Activated T-helper 1 cell treated with anti-CD3 and anti-CD28 coated beads, Interleukin-12 subunit alpha, Interleukin-12 subunit beta, Interleukin-2, Interleukin-4 antibody, amounts not matched to agents 30 ng/mL and 10 ng/mL and 1 ng/mL, durations not matched to agents 14 hours and 24 hours and 36 hours (primary cell): Measurements from ENCODE around the gene DNAJC5. TPM values are rescaled to one million over a fixed set of nuclear protein-coding genes. Genes with fewer than 3 reads are reported as not detected.

Experiments used
- DNase-seq: peaks from one replicate; pipeline ENCODE4 v3.0.0; 2021; ENCODE audit warnings: low spot score
- H3K27ac Mint-ChIP-seq: one replicate; pipeline ENCODE4 v1.8.0; 2021; ENCODE audit warnings: mild to moderate bottlenecking, mixed read lengths
- H3K27me3 Mint-ChIP-seq: one replicate; pipeline ENCODE4 v1.8.0; 2022; ENCODE audit warnings: mild to moderate bottlenecking, moderate library complexity, mixed read lengths; ENCODE audit not compliant: insufficient read depth
- H3K36me3 Mint-ChIP-seq: one replicate; pipeline ENCODE4 v1.8.0; 2021; ENCODE audit warnings: low read depth, mixed read lengths
- H3K4me1 Mint-ChIP-seq: one replicate; pipeline ENCODE4 v1.8.0; 2021; ENCODE audit warnings: low read depth, mixed read lengths
- H3K4me3 Mint-ChIP-seq: one replicate; pipeline ENCODE4 v1.8.0; 2021; ENCODE audit warnings: mild to moderate bottlenecking, moderate library complexity, mixed read lengths
- H3K9me3 Mint-ChIP-seq: one replicate; pipeline ENCODE4 v1.8.0; 2021; ENCODE audit warnings: mixed read lengths
- intact Hi-C: fragments of 100-400 bp; cut with micrococcal nuclease; formaldehyde crosslinking; loops from one replicate; pipeline ENCODE4 v1.15.1; 2024
- total RNA-seq: library from RNA; stranded (reverse); gene quantifications from 2 replicates; pipeline ENCODE4 v1.2.3, GENCODE V29; 2022

The DNAJC5 gene
- total RNA-seq, 1 donor from 2014 or later, result 47.5 TPM

- Mint-ChIP-seq H3K4me1 (peaks cover 30% of the 10 kb centered on the region), H3K36me3 (peaks cover 10% of the 10 kb centered on the region), H3K27me3 (no peaks in the 10 kb centered on the region), H3K27ac (no peak overlapping the region), H3K4me3 (no peak overlapping the region), H3K9me3 (no peaks in the 10 kb centered on the region)
- no peak for DNase-seq
- intact Hi-C loops, result no loop called here
These were observed 49.4 kb downstream of the DNAJC5 start for GRCh38 chr20:63944078-63944941.

DNA sequence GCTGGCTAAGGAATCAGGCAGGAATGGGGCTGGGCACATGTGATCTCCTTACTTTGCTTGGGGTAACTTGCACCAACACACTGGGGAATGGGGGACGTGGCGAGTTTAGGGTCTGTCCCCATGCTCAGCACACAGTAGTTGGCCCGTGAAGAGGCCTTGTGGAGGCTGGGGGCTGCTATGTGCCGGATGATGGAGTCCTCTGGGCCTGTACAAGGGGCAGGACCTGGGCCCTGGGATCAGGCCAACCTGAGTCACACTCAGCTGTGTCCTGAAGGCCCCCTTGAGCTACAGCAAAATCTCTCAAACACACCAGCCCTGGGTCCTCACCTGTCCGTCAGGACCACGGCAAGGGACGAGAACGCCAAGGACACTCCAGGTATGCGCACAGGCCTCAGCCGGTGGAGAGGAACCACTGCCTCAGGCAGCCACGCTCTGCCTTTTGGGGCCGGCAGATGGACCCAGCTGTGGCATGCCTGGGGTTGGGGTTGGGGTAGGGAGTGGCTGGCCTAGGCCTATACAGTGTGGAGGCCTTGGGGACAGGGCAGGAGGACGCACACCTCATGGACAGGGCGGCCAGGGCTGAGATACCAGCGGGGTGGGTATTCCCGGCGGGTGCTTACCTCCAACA is 50.2 kb downstream of the DNAJC5 start:
- no peak for DNase-seq
- intact Hi-C loops, result no loop called here
- Mint-ChIP-seq H3K27me3 (no peaks in the 10 kb centered on the region), H3K9me3 (no peaks in the 10 kb centered on the region), H3K4me1 (peaks cover 31% of the 10 kb centered on the region), H3K27ac (no peak overlapping the region), H3K4me3 (no peak overlapping the region), H3K36me3 (peaks cover 10% of the 10 kb centered on the region)

DNA sequence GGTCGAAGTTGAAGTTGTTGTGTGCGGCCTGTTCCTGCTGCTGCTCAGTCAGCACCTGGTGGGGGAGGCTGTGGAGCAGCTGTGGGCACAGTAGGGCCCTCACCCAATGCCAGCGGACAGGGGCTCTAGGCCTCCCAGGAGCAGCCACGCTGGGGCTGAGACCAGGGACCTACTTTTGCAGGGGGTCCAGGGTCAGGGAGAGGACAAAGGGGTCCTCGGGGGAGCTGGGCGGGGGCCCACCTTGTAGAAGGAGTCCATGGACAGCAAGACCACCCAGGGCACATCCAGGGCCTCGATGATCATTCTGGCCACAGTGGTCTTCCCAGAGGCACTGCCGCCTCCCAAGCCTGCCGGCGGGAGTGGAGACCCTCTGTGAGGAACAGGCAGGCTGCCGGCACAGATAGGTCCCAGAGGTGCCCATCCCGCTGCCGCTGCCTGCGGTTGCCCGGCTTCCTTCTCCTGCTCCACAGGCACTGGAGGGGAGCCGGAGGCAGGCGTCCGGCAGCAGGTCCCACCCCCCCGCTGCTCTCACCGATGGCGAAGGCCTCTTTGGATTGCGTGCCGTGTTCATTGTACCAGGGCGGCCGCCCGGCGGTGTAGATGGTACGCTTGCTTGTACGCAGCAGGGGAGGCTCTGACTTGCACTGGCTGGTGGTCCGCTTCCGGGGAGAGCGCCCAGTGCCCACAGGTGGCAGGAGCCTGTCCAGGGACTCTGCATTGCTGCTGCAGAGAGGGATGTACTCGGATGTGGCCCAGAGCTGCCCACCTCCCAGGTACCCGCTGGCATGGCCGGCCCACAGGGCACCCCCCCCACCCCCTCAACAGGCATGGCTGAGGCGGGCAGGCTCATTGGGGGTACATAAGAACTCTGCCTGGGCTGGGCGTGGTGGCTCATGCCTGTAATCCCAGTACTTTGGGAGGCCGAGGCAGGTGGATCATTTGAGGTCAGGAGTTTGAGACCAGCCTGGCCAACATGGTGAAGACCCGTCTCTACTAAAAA is 51.3 kb downstream of the DNAJC5 start:
- intact Hi-C loops, result no loop called here
- Mint-ChIP-seq H3K27me3 (no peaks in the 10 kb centered on the region), H3K27ac (no peak overlapping the region), H3K9me3 (no peaks in the 10 kb centered on the region), H3K36me3 (peaks cover 10% of the 10 kb centered on the region), H3K4me3 (no peak overlapping the region), H3K4me1 (peaks cover 31% of the 10 kb centered on the region)
- no peak for DNase-seq

- intact Hi-C loops, result no loop called here
- H3K4me1 Mint-ChIP-seq, result peaks cover 31% of the 10 kb centered on the region
- no peak for DNase-seq
- H3K27me3 Mint-ChIP-seq, result no peaks in the 10 kb centered on the region
- peak overlapping the region; percentile 58 for H3K4me3 Mint-ChIP-seq
- no peaks in the 10 kb centered on the region for H3K9me3 Mint-ChIP-seq
- no peak overlapping the region for H3K27ac Mint-ChIP-seq
- peaks cover 10% of the 10 kb centered on the region for H3K36me3 Mint-ChIP-seq
These were observed 52.2 kb downstream of the DNAJC5 start for GRCh38 chr20:63946986-63947637.

DNA sequence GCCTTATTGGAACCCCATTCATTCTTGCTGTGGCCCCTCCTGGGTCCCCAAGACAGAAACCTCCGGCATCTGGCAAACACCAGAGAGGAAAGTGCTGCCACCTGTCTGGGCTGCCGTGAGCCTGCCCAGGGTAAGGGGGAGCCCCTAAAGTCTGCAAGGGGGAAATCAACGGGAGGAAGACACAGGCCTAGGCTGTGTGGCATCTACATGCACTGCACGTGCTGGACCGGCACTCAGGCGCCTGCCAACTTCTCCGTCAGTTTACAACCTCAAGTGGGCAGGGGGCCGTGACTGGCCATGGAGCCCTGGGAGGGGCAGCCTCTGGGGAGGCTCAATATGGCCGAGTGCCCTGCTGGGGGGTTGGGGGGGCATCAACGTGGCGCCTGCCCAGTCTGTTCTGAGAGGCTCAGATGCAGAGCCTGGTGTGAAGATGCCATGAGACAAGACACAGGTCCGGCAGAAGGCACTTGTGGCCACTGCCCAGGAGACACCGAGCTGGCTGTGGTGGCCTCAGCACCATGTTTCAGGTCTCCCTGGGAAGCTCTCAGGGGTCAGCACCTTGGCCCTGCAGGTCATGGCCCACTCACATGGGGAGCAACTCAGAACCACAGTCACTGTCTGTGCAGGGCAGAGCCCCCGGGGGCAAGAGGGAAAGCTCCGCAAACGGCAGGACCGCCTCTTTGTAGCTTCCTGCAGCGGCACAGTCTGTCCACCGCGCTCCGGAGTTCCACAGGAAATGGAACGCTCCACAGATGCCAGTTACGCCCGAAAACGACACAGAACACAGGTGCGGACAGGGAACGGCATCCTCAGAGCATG is 52.9 kb downstream of the DNAJC5 start:
- H3K36me3 Mint-ChIP-seq, result peaks cover 8% of the 10 kb centered on the region
- H3K27ac Mint-ChIP-seq, result peak overlapping the region; percentile 94
- H3K4me1 Mint-ChIP-seq, result peaks cover 27% of the 10 kb centered on the region
- no peaks in the 10 kb centered on the region for H3K9me3 Mint-ChIP-seq
- peak overlapping the region; percentile 77 for H3K4me3 Mint-ChIP-seq
- intact Hi-C loops, result no loop called here
- DNase-seq, result no peak
- no peaks in the 10 kb centered on the region for H3K27me3 Mint-ChIP-seq

DNA sequence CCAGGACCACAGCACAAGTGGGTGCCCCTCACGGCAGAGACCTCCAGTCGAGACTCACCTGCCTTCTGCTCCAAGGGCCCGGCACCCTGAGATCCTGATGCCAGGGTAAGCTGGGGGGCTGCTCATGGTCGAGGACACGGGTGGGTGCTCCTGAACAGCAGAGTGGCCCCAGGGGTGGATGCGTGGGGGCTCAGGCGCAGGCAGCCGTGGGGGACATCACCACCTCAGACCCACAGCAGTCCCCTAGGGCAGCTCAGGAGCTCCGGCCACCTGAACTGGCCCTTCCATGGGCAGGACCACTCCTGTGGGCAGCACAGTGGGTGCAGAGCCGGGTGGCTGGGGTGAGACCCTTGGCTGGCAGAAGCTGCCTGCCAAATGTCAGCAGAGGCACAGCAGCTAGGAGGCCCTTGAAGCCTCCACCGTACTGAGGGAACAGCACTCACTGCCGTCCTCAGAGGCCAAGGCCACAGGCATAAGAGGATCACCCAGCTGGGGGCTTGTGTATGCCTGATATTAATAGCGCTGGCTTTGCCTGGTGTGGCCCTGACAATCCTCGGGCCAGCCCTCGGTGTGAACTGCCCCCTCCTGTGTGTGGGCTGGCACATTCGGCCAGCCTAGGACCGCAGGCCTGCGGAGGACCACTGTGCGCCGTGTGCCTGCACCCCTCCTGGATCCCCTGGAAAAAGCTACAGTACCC is 55.9 kb downstream of the DNAJC5 start:
- Mint-ChIP-seq H3K9me3 (no peaks in the 10 kb centered on the region), H3K36me3 (peaks cover 11% of the 10 kb centered on the region), H3K4me3 (no peak overlapping the region), H3K27ac (no peak overlapping the region), H3K27me3 (no peaks in the 10 kb centered on the region), H3K4me1 (peaks cover 35% of the 10 kb centered on the region)
- DNase-seq, result no peak
- intact Hi-C loops, result no loop called here

GRCh38 chr20:63951398-63952209 is 56.7 kb downstream of the DNAJC5 start:
- H3K36me3 Mint-ChIP-seq, result peaks cover 11% of the 10 kb centered on the region
- no peak overlapping the region for H3K4me3 Mint-ChIP-seq
- H3K27ac Mint-ChIP-seq, result no peak overlapping the region
- intact Hi-C loops, result no loop called here
- DNase-seq, result no peak
- H3K4me1 Mint-ChIP-seq, result peaks cover 35% of the 10 kb centered on the region
- no peaks in the 10 kb centered on the region for H3K9me3 Mint-ChIP-seq
- no peaks in the 10 kb centered on the region for H3K27me3 Mint-ChIP-seq

DNA sequence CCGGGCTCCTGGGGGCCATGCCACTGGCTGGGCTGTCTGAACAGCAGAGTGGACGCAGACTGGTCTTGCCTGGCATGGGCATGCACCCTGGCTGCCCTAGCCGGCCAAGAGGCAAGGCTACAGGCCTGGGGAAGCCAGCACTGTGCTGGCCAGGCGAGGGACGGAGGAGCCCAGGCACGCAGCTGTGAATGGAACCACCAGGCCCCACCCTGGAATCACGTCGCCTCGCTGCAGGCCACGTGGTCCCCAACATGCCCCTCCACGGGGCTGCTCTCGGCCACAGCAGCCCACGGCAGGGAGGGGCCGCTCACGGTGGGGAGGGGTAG is 57.2 kb downstream of the DNAJC5 start:
- DNase-seq, result no peak
- Mint-ChIP-seq H3K27ac (no peak overlapping the region), H3K9me3 (no peaks in the 10 kb centered on the region), H3K27me3 (no peaks in the 10 kb centered on the region), H3K36me3 (peaks cover 8% of the 10 kb centered on the region), H3K4me3 (no peak overlapping the region), H3K4me1 (peaks cover 32% of the 10 kb centered on the region)
- intact Hi-C loops, result no loop called here

DNA sequence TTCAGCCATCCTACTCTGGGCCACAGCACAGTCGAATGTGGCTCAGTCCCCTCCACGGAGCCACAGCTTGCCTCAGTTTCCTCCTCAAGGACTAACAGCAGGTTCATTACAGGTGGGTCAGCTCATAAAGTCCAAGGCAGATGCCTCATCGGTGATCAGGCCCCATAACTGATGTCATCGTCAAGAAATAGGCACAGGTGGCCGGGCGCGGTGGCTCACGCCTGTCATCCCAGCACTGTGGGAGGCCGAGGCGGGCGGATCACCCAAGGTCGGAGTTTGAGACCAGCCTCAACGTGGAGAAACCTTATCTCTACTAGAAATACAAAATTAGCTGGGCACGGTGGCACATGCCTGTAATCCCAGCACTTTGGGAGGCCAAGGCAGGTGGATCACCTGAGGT is 57.8 kb downstream of the DNAJC5 start:
- H3K27ac Mint-ChIP-seq, result no peak overlapping the region
- H3K27me3 Mint-ChIP-seq, result no peaks in the 10 kb centered on the region
- intact Hi-C loops, result no loop called here
- no peaks in the 10 kb centered on the region for H3K9me3 Mint-ChIP-seq
- H3K36me3 Mint-ChIP-seq, result peaks cover 8% of the 10 kb centered on the region
- peaks cover 32% of the 10 kb centered on the region for H3K4me1 Mint-ChIP-seq
- H3K4me3 Mint-ChIP-seq, result no peak overlapping the region
- DNase-seq, result no peak

DNA sequence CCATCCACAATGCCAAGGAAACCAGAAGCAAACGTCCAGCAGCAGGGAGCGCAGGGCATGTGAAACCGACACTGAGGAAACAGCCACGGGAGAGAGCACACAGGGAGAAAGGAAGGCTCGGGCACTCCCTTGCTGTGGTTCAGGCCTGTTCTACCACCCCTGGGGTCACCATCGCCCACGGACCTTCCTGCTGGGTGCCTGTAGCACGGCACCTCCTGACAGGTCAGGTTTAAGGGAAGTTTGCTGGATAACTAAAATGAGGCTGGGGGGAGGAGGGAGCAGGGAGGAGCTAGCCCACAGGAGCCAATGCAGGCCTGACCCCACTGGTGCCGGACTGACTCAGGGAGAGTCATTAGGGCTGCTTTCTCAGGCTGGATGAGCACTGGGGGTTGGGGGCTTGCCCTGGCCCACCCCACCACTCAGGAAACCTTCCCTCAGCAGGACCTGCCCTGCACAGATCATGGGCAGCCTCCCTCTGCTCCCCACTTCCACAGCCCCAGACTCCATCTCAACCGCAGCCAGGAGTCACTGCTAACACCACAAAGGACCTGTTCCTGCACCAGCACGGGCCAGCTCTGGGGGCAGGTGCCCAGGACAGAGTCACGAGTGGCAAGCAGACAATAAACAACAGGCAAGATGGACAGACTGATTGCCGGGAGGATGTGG is 59.0 kb downstream of the DNAJC5 start:
- peaks cover 24% of the 10 kb centered on the region for H3K4me1 Mint-ChIP-seq
- intact Hi-C loops, result no loop called here
- no peak for DNase-seq
- H3K4me3 Mint-ChIP-seq, result peak overlapping the region; percentile 84
- no peaks in the 10 kb centered on the region for H3K9me3 Mint-ChIP-seq
- peak overlapping the region; percentile 71 for H3K27ac Mint-ChIP-seq
- H3K36me3 Mint-ChIP-seq, result peaks cover 5% of the 10 kb centered on the region
- no peaks in the 10 kb centered on the region for H3K27me3 Mint-ChIP-seq
